GM23248 (cell line): ENCODE data around the gene COL21A1. TPM values are rescaled to one million over a fixed set of nuclear protein-coding genes. Genes with fewer than 3 reads are reported as not detected.
A peak's percentile ranks its signal among the peaks of the same experiment; 100 is the strongest.

Source experiments
- DNase-seq: peaks from one replicate; pipeline ENCODE4 v3.0.0-alpha.2; 2015
- H2AFZ ChIP-seq: fragments of 200-600 bp; sonication (generic); 2 replicates; pipeline ENCODE4 v1.6.1; 2016; ENCODE audit warnings: antibody characterized with exemption
- H3F3A ChIP-seq: fragments of 200-600 bp; sonication (generic); 2 replicates; pipeline ENCODE4 v1.6.1; 2016; ENCODE audit warnings: mild to moderate bottlenecking, antibody characterized with exemption, mixed run types; ENCODE audit not compliant: insufficient read depth
- H3K27ac ChIP-seq: fragments of 200-600 bp; sonication (generic); 2 replicates; pipeline ENCODE4 v1.5.1; 2016; ENCODE audit warnings: mild to moderate bottlenecking
- H3K27me3 ChIP-seq: fragments of 200-600 bp; sonication (generic); replicated peaks from 2 replicates; pipeline ENCODE4 v1.6.1; 2016; ENCODE audit warnings: mild to moderate bottlenecking; ENCODE audit not compliant: insufficient read depth
- H3K36me3 ChIP-seq: fragments of 200-600 bp; sonication (generic); 2 replicates; pipeline ENCODE4 v1.6.1; 2016; ENCODE audit warnings: low read depth, mild to moderate bottlenecking
- H3K4me1 ChIP-seq: fragments of 200-600 bp; sonication (generic); 2 replicates; pipeline ENCODE4 v1.6.1; 2016; ENCODE audit warnings: mild to moderate bottlenecking; ENCODE audit not compliant: insufficient read depth
- H3K4me2 ChIP-seq: fragments of 200-600 bp; sonication (generic); one replicate; pipeline ENCODE4 v1.6.1; 2016; ENCODE audit warnings: mild to moderate bottlenecking; ENCODE audit not compliant: unreplicated experiment
- H3K4me3 ChIP-seq: fragments of 200-600 bp; sonication (generic); 2 replicates; pipeline ENCODE4 v1.5.1; 2016; ENCODE audit warnings: mild to moderate bottlenecking
- H3K79me2 ChIP-seq: fragments of 200-600 bp; sonication (generic); 2 replicates; pipeline ENCODE4 v1.6.1; 2016; ENCODE audit warnings: mild to moderate bottlenecking; ENCODE audit not compliant: insufficient read depth
- H3K9ac ChIP-seq: fragments of 200-600 bp; sonication (generic); 2 replicates; pipeline ENCODE4 v1.6.1; 2016; ENCODE audit warnings: mild to moderate bottlenecking
- H3K9me2 ChIP-seq: fragments of 200-600 bp; sonication (generic); 2 replicates; pipeline ENCODE4 v1.6.1; 2016; ENCODE audit warnings: mixed run types, mild to moderate bottlenecking, moderate library complexity; ENCODE audit not compliant: insufficient read depth
- H3K9me3 ChIP-seq: fragments of 200-600 bp; sonication (generic); one replicate; pipeline ENCODE4 v1.6.1; 2017; ENCODE audit warnings: low read depth
- H4K20me1 ChIP-seq: fragments of 200-600 bp; sonication (generic); 2 replicates; pipeline ENCODE4 v1.6.0; 2016; ENCODE audit not compliant: insufficient read depth
- EZH2 ChIP-seq: fragments of 200-600 bp; sonication (generic); IDR thresholded peaks from 2 replicates; pipeline ENCODE4 v1.6.1; 2018; ENCODE audit warnings: antibody characterized with exemption, mild to moderate bottlenecking; ENCODE audit not compliant: insufficient read depth, poor library complexity, severe bottlenecking
- EZH2phosphoT487 ChIP-seq: fragments of 200-600 bp; sonication (generic); IDR thresholded peaks from 2 replicates; pipeline ENCODE4 v1.6.1; 2018; ENCODE audit warnings: antibody characterized with exemption, moderate library complexity, mild to moderate bottlenecking, low read depth; ENCODE audit not compliant: insufficient read depth
- WGBS, 2 experiments: methylation state at CpG; one replicate each; pipeline ENCODE4 v1.1.6; 2015 to 2017; ENCODE audit warnings: low lambda C conversion rate in 2 of 2, low coverage in 1 of 2; ENCODE audit errors: missing lambda C conversion rate in 2 of 2; 5-methylcytosine and 5-hydroxymethylcytosine counted together
- in situ Hi-C: fragments of 300-500 bp; cut with MboI; formaldehyde crosslinking; loops from 2 replicates; pipeline ENCODE4 v1.15.0; 2020
- polyA plus RNA-seq: library from polyadenylated mRNA; unstranded; fragments of >200 nt; fragmentation: Nextera tagmentation; extraction: Ambion mirVana; gene quantifications from 2 replicates; pipeline ENCODE4 v1.2.1, GENCODE V29; 2016
- total RNA-seq: library from RNA; depleted of rRNA; stranded (reverse); fragments of >200 nt; shearing (Covaris generic); gene quantifications from 2 replicates; pipeline ENCODE4 v1.2.3, GENCODE V29; 2014

Gene COL21A1
- total and polyA plus RNA-seq, 2 experiments from 2014 or later, result 0.11 TPM; not detected in 1

DNA sequence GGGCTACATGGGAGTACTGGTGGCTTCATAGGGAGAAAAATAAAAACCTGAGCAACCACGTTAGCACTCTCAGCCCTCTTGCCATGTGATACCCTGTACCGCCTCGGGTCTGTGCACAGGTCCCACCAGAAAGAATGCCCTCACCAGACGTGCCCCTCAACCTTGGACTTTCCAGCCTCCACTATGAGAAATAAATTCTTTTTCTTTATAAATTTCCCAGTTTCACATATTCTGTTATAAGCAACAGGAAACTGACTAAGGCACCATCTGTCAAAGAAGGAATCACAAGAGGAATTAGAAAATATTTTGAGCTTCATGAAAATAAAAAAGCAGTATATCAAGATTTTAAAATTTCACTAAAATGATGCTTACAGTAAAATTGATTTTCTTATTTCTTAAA lies 203.6 kb downstream of the COL21A1 start:
- no peak for TF ChIP-seq EZH2
- TF ChIP-seq EZH2phosphoT487, result no peak
- in situ Hi-C loops, result no loop called here
- no peak overlapping the region for H3K4me3 ChIP-seq
- H3K79me2 ChIP-seq, result no peaks in the 10 kb centered on the region
- no peak overlapping the region for H3K9ac ChIP-seq
- peaks cover 31% of the 10 kb centered on the region for H3K4me1 ChIP-seq
- no peaks in the 10 kb centered on the region for H3K27me3 ChIP-seq
- no peak for DNase-seq
- peaks cover 13% of the 10 kb centered on the region; the same call in 1 of the 2 replicates for H3F3A ChIP-seq
- H3K27ac ChIP-seq, result no peak overlapping the region
- no peaks in the 10 kb centered on the region for H3K9me3 ChIP-seq
- H3K4me2 ChIP-seq, result no peak overlapping the region
- no peaks in the 10 kb centered on the region for H3K36me3 ChIP-seq
- 82 to 87% methylated on average over 4 of the region's 4 CpGs for WGBS, 2 experiments
- no peaks in the 10 kb centered on the region for H3K9me2 ChIP-seq
- no peaks in the 10 kb centered on the region for H4K20me1 ChIP-seq
- H2AFZ ChIP-seq, result no peak overlapping the region

DNA sequence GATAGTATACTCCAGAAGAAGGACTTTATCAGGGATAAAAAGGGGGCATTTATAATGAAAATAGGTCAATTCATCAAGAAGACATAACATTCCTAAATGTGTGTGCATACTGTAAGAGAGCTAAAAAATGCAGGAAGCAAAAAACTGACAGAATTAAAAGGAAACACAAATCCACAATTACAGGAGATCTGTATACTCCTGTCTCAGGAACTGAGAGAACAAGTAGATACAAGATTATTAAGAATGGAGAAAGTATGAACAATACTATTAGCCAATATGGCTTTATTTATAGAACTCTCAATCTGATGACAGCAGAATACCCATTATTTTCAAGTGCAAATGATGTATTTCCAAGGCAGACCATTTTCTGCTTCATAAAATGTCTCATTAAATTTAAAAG lies 204.3 kb downstream of the COL21A1 start:
- Histone ChIP-seq H4K20me1 (no peaks in the 10 kb centered on the region), H3K27ac (no peak overlapping the region), H3K4me1 (peaks cover 31% of the 10 kb centered on the region), H3F3A (peaks cover 13% of the 10 kb centered on the region; the same call in 1 of the 2 replicates), H3K4me2 (no peak overlapping the region), H3K9ac (no peak overlapping the region), H3K9me3 (no peaks in the 10 kb centered on the region), H3K36me3 (no peaks in the 10 kb centered on the region), H3K27me3 (no peaks in the 10 kb centered on the region), H3K9me2 (no peaks in the 10 kb centered on the region), H3K4me3 (no peak overlapping the region), H2AFZ (no peak overlapping the region), H3K79me2 (no peaks in the 10 kb centered on the region)
- no peak for DNase-seq
- in situ Hi-C loops, result no loop called here
- TF ChIP-seq EZH2phosphoT487, result no peak
- no peak for TF ChIP-seq EZH2

DNA sequence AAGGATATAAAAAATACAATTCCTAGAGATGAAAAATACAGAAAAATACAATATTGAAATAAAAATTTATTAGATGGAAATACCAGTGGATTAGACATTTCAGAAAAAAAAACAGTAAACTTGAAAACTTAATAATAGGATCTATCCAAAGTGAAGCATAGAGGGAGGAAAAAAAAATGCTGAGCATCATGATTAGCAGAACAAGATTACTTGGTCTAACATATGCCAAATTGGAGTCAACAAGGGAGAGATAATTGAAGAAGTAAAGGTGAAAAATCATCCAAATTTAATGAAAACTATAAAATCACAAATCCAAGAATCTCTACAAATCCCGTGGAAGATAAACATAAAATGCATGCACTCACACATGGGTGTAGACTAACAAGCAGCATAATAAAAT lies 205.8 kb downstream of the COL21A1 start:
- no peak overlapping the region for H3K4me3 ChIP-seq
- H3K9me3 ChIP-seq, result no peaks in the 10 kb centered on the region
- H3K9ac ChIP-seq, result no peak overlapping the region
- peak; percentile 20 for DNase-seq
- H3K79me2 ChIP-seq, result no peaks in the 10 kb centered on the region
- H3K27ac ChIP-seq, result no peak overlapping the region
- in situ Hi-C loops, result no loop called here
- no peaks in the 10 kb centered on the region for H3K36me3 ChIP-seq
- no peak overlapping the region for H3K4me2 ChIP-seq
- no peak overlapping the region for H2AFZ ChIP-seq
- peaks cover 31% of the 10 kb centered on the region for H3K4me1 ChIP-seq
- H3K9me2 ChIP-seq, result no peaks in the 10 kb centered on the region
- H3K27me3 ChIP-seq, result no peaks in the 10 kb centered on the region
- 44 to 53% methylated on average over 1 of the region's 1 CpG for WGBS, 2 experiments
- TF ChIP-seq EZH2 (no peak), EZH2phosphoT487 (no peak)
- H3F3A ChIP-seq, result peaks cover 13% of the 10 kb centered on the region; the same call in 1 of the 2 replicates
- H4K20me1 ChIP-seq, result no peaks in the 10 kb centered on the region

DNA sequence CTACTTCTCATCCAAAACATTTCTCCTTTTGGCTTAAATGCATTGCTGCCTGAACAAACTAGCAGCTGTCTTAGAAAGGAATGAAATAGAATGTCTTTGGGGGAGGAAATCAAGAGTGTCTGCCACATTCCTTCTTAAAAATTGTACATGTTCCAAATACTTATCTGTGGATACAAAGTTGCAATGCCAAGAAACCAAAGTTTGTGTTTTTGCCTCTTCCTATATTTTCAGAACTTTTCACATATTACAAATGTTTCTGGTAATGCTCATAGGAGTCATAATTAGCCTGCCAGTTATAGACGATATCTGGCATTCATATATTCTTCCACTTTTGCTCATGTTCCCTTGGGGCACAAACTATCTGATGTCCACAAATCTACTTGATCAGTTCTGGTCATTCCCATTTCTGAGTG lies 206.5 kb downstream of the COL21A1 start:
- TF ChIP-seq EZH2phosphoT487, result no peak
- no peak for TF ChIP-seq EZH2
- Histone ChIP-seq H2AFZ (0 out of 2 replicates have a peak overlapping the region, but pooled peaks have one; percentile 29), H3K4me3 (peak overlapping the region; percentile 22), H3K9ac (peak overlapping the region; percentile 3; the same call in 1 of the 2 replicates), H3K9me3 (no peaks in the 10 kb centered on the region), H3K9me2 (no peaks in the 10 kb centered on the region), H3K27ac (peak overlapping the region; percentile 57), H3F3A (peaks cover 13% of the 10 kb centered on the region; the same call in 1 of the 2 replicates), H3K27me3 (no peaks in the 10 kb centered on the region), H3K79me2 (no peaks in the 10 kb centered on the region), H4K20me1 (no peaks in the 10 kb centered on the region), H3K4me1 (peaks cover 31% of the 10 kb centered on the region), H3K4me2 (peak overlapping the region; percentile 77), H3K36me3 (no peaks in the 10 kb centered on the region)
- in situ Hi-C loops, result no loop called here
- DNase-seq, result peak; percentile 40
- 8 to 19% methylated on average over 1 of the region's 1 CpG for WGBS, 2 experiments

DNA sequence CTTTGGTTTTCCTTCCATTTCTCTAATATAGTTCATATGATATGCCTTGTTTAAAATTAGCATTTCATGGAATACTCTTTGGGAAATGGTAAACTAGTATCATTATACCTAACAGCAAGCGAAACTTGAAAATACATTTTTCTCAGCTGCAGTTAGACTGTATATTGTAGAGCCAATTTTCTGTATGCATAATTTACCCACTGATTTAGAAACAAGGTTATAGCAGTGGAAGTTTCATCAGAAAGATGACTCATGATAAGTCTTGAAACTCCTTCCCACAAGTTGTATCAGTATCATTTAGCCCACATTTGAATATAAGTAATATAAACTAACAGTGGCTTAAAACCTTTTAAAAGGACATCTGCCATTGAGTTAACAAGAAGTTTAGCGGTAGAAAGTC lies 207.2 kb downstream of the COL21A1 start:
- 94 to 99% methylated on average over 2 of the region's 2 CpGs for WGBS, 2 experiments

More for the DNA sequence above, 207.2 kb downstream of the COL21A1 start:
- no peaks in the 10 kb centered on the region for H3K9me2 ChIP-seq
- H3K4me1 ChIP-seq, result peaks cover 31% of the 10 kb centered on the region
- H3K36me3 ChIP-seq, result no peaks in the 10 kb centered on the region
- no peaks in the 10 kb centered on the region for H3K27me3 ChIP-seq
- peak; percentile 73 for DNase-seq
- no peaks in the 10 kb centered on the region for H4K20me1 ChIP-seq
- in situ Hi-C loops, result no loop called here
- H3K9me3 ChIP-seq, result no peaks in the 10 kb centered on the region
- peak overlapping the region; percentile 3; the same call in 1 of the 2 replicates for H3K9ac ChIP-seq
- H3F3A ChIP-seq, result peaks cover 13% of the 10 kb centered on the region; the same call in 1 of the 2 replicates
- H2AFZ ChIP-seq, result 0 out of 2 replicates have a peak overlapping the region, but pooled peaks have one; percentile 29
- H3K79me2 ChIP-seq, result no peaks in the 10 kb centered on the region
- TF ChIP-seq EZH2phosphoT487 (no peak), EZH2 (no peak)
- peak overlapping the region; percentile 57 for H3K27ac ChIP-seq
- peak overlapping the region; percentile 77 for H3K4me2 ChIP-seq
- peak overlapping the region; percentile 22 for H3K4me3 ChIP-seq
